ENCODE measurements around the gene SPSB3. TPM values are rescaled to one million over a fixed set of nuclear protein-coding genes. Genes with fewer than 3 reads are reported as not detected.

The SPSB3 gene
- total and polyA plus RNA-seq, 2 of the 13 experiments (the other 11 are each of a cell fraction or from before 2014, with no cell fraction given): 13.2 to 21.9 TPM

DNA sequence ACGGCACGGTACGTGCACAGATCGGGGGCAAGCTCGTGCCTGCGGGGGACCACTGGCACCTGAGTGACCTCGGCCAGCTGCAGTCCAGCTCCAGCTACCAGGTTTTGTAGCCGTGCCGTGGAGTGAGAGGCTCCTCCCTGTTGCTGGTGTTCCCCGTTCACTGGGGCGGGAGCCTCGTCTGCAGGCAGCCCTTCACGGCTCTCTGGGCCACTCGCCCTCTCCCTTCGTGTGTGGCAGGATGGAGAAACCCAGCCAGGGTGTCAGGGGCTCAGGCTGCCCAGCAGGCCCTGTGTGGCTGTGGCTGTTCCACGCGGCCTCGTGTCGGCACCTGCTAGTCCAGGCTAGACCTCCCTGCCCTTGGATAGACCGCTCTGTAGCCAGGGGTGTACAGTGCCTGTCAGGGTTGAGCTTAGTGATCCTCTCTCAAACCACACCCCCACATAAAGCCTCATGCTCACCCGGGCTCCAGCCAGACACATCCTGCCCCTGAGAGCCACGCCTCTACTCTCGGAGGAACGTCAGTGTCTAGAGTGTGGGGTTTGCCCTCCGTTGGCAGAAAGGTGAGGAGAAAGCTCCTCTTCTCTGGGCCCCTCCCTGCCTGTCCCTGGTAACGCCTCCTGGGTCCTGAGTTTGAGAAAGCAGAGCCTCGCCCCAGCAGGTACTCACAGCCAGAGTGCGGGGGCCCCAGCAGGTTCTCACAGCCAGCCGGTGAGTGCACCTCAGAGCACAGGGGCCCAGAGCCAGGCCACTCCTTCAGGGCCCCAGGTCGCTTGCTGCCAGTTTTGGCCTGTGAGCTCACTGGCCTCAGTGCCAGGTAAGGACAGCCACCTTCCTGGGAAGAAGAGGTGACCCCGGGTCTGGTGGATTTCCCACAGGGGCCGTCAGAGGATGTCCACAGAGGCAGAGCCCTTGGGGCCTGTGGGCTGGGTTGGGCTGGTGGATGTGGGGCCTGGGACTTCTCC lies 38.7 kb downstream of the SPSB3 start:
- H4K20me1 ChIP-seq (ENCODE audit: insufficient read depth, low read length): no peaks in the 10 kb centered on the region; the same call in 1 of the 2 replicates
- 93% methylated on average over 8 of the region's 32 CpGs for WGBS (ENCODE audit: low lambda C conversion rate)
- no peak for FAIRE-seq
- H3K27me3 ChIP-seq (ENCODE audit: control insufficient read depth in 1 of 2, insufficient read depth in 2 of 2, low read length in 2 of 2): no peaks in the 10 kb centered on the region
- no peak for ATAC-seq
- no peak overlapping the region for H3K4me2 ChIP-seq (ENCODE audit: low read depth, low read length)
- in situ Hi-C loops (cut with HindIII; ENCODE audit: extremely low pct_ligation_motif_present, low pct_unique_long_range_greater_than_20kb): no loop called here
- no peak overlapping the region for H3K4me3 ChIP-seq (replicated peaks in 1 of 3; ENCODE audit: insufficient read depth in 1 of 3, low read depth in 2 of 3, low read length in 3 of 3)
- no TSS peak for BruUV-seq (replicated peaks)
- peaks cover 8 to 37% of the 10 kb centered on the region in 2 experiments; a peak in 4 of 5 replicates for H3K36me3 ChIP-seq (replicated peaks in 1 of 2; ENCODE audit: control insufficient read depth in 1 of 2, insufficient read depth in 2 of 2, low read length in 2 of 2)
- intact Hi-C loops (cut with micrococcal nuclease; ENCODE audit: unreplicated experiment): no loop called here
- H3K9me3 ChIP-seq (ENCODE audit: low read length): peaks cover 2% of the 10 kb centered on the region
- no peak overlapping the region for H3K27ac ChIP-seq (ENCODE audit: extremely low read length, insufficient read depth, low read length)
- no peak for DNase-seq (ENCODE audit: low spot score)
- TF ChIP-seq HMG20A (CRISPR knock-in tag; IDR thresholded peaks at IDR 0.05; ENCODE audit: borderline replicate concordance) (no peak), ZNF781 (CRISPR knock-in tag; IDR thresholded peaks at IDR 0.05; ENCODE audit: borderline replicate concordance, not compliant biosample characterization) (no peak), FIP1L1 (IDR thresholded peaks at IDR 0.05; ENCODE audit: borderline replicate concordance, insufficient read depth, low read depth, low read length) (no peak), SKI (IDR thresholded peaks at IDR 0.05; ENCODE audit: partially characterized antibody) (no peak), PITX1 (CRISPR knock-in tag; IDR thresholded peaks at IDR 0.05) (no peak), ZNF883 (CRISPR knock-in tag; IDR thresholded peaks at IDR 0.05; ENCODE audit: not compliant biosample characterization) (no peak)
- TF ChIP-seq, protein P1, sequence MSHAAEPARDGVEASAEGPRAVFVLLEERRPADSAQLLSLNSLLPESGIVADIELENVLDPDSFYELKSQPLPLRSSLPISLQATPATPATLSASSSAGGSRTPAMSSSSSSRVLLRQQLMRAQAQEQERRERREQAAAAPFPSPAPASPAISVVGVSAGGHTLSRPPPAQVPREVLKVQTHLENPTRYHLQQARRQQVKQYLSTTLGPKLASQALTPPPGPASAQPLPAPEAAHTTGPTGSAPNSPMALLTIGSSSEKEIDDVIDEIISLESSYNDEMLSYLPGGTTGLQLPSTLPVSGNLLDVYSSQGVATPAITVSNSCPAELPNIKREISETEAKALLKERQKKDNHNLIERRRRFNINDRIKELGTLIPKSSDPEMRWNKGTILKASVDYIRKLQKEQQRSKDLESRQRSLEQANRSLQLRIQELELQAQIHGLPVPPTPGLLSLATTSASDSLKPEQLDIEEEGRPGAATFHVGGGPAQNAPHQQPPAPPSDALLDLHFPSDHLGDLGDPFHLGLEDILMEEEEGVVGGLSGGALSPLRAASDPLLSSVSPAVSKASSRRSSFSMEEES (CRISPR knock-in tag; IDR thresholded peaks at IDR 0.05): no peak
- TF ChIP-seq, protein P2, sequence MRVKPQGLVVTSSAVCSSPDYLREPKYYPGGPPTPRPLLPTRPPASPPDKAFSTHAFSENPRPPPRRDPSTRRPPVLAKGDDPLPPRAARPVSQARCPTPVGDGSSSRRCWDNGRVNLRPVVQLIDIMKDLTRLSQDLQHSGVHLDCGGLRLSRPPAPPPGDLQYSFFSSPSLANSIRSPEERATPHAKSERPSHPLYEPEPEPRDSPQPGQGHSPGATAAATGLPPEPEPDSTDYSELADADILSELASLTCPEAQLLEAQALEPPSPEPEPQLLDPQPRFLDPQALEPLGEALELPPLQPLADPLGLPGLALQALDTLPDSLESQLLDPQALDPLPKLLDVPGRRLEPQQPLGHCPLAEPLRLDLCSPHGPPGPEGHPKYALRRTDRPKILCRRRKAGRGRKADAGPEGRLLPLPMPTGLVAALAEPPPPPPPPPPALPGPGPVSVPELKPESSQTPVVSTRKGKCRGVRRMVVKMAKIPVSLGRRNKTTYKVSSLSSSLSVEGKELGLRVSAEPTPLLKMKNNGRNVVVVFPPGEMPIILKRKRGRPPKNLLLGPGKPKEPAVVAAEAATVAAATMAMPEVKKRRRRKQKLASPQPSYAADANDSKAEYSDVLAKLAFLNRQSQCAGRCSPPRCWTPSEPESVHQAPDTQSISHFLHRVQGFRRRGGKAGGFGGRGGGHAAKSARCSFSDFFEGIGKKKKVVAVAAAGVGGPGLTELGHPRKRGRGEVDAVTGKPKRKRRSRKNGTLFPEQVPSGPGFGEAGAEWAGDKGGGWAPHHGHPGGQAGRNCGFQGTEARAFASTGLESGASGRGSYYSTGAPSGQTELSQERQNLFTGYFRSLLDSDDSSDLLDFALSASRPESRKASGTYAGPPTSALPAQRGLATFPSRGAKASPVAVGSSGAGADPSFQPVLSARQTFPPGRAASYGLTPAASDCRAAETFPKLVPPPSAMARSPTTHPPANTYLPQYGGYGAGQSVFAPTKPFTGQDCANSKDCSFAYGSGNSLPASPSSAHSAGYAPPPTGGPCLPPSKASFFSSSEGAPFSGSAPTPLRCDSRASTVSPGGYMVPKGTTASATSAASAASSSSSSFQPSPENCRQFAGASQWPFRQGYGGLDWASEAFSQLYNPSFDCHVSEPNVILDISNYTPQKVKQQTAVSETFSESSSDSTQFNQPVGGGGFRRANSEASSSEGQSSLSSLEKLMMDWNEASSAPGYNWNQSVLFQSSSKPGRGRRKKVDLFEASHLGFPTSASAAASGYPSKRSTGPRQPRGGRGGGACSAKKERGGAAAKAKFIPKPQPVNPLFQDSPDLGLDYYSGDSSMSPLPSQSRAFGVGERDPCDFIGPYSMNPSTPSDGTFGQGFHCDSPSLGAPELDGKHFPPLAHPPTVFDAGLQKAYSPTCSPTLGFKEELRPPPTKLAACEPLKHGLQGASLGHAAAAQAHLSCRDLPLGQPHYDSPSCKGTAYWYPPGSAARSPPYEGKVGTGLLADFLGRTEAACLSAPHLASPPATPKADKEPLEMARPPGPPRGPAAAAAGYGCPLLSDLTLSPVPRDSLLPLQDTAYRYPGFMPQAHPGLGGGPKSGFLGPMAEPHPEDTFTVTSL (CRISPR knock-in tag; IDR thresholded peaks at IDR 0.05; ENCODE audit: borderline replicate concordance): no peak
- TF ChIP-seq, protein P3, sequence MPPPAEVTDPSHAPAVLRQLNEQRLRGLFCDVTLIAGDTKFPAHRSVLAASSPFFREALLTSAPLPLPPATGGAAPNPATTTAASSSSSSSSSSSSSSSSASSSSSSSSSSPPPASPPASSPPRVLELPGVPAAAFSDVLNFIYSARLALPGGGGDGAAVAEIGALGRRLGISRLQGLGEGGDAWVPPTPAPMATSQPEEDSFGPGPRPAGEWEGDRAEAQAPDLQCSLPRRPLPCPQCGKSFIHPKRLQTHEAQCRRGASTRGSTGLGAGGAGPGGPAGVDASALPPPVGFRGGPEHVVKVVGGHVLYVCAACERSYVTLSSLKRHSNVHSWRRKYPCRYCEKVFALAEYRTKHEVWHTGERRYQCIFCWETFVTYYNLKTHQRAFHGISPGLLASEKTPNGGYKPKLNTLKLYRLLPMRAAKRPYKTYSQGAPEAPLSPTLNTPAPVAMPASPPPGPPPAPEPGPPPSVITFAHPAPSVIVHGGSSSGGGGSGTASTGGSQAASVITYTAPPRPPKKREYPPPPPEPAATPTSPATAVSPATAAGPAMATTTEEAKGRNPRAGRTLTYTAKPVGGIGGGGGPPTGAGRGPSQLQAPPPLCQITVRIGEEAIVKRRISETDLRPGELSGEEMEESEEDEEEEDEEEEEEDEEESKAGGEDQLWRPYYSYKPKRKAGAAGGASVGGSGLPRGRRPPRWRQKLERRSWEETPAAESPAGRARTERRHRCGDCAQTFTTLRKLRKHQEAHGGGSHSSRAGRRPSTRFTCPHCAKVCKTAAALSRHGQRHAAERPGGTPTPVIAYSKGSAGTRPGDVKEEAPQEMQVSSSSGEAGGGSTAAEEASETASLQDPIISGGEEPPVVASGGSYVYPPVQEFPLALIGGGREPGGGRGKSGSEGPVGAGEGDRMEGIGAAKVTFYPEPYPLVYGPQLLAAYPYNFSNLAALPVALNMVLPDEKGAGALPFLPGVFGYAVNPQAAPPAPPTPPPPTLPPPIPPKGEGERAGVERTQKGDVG (CRISPR knock-in tag; IDR thresholded peaks at IDR 0.05; ENCODE audit: borderline replicate concordance): no peak
- H3K4me1 ChIP-seq (ENCODE audit: insufficient read depth, low read length): no peaks in the 10 kb centered on the region
- H2AFZ ChIP-seq (ENCODE audit: low read length): no peak overlapping the region
- CTCF ChIA-PET (ENCODE audit: low intra/inter-chr PET ratio, low total read pairs): no interaction called here
- no peak overlapping the region for H3K9ac ChIP-seq (ENCODE audit: insufficient read depth, low read depth, low read length)
- POLR2A ChIA-PET: no interaction called here
- H3K79me2 ChIP-seq (ENCODE audit: insufficient read depth, low read length): no peaks in the 10 kb centered on the region

Measured in HepG2 (cell line).